ENCODE data around the gene NPR2. TPM values are rescaled to one million over a fixed set of nuclear protein-coding genes. Genes with fewer than 3 reads are reported as not detected.

NPR2 gene
- total and polyA plus RNA-seq, 7 donors: 0.60 to 26.6 (median 20.3) TPM

GRCh38 chr9:35755071-35755470, 36.3 kb upstream of the NPR2 start:
- DNase-seq: no peak
- WGBS, 2 donors: 92 to 96% methylated on average over 4 of the region's 4 CpGs
- H3K4me3 ChIP-seq: no peak overlapping the region
- H3K4me1 ChIP-seq: peaks cover 0 to 34% (median 31%) of the 10 kb centered on the region in 4 donors
- H3K9me3 ChIP-seq: no peaks in the 10 kb centered on the region
- TF ChIP-seq POLR2AphosphoS5 (IDR thresholded peaks at IDR 0.05) (no peak), CTCF (IDR thresholded peaks at IDR 0.05) (no peak), EP300 (IDR thresholded peaks at IDR 0.05) (no peak), POLR2A (IDR thresholded peaks at IDR 0.05) (no peak)
- H3K27me3 ChIP-seq: no peaks in the 10 kb centered on the region
- no peak overlapping the region for H3K27ac ChIP-seq
- peaks cover 13 to 46% (median 34%) of the 10 kb centered on the region in 4 donors for H3K36me3 ChIP-seq
- intact Hi-C loops (cut with DNase I): no loop called here

GRCh38 chr9:35756275-35757225, 34.8 kb upstream of the NPR2 start:
- no peaks in the 10 kb centered on the region for H3K9me3 ChIP-seq
- DNase-seq: peak; percentile 87
- 8% methylated on average over 48 of the region's 48 CpGs for WGBS, 2 donors

GRCh38 chr9:35757226-35757891, 34.0 kb upstream of the NPR2 start:
- no peak for TF ChIP-seq EP300 (IDR thresholded peaks at IDR 0.05)
- TF ChIP-seq CTCF (IDR thresholded peaks at IDR 0.05): no peak
- peak in 2 of 4 donors; percentile 8 to 33 for TF ChIP-seq POLR2AphosphoS5 (IDR thresholded peaks at IDR 0.05)
- TF ChIP-seq POLR2A (IDR thresholded peaks at IDR 0.05): no peak
- H3K27me3 ChIP-seq: no peaks in the 10 kb centered on the region
- DNase-seq: peak; percentile 83
- H3K27ac ChIP-seq: peak overlapping the region; percentile 79 to 90 (median 82)
- H3K4me3 ChIP-seq: peak overlapping the region; percentile 53 to 75 (median 57)
- WGBS, 2 donors: 2% methylated on average over 20 of the region's 20 CpGs
- H3K9me3 ChIP-seq: no peaks in the 10 kb centered on the region
- H3K36me3 ChIP-seq: peaks cover 11 to 25% (median 16%) of the 10 kb centered on the region in 4 donors
- intact Hi-C loops (cut with DNase I): no loop called here
- H3K4me1 ChIP-seq: peaks cover 0 to 27% (median 23%) of the 10 kb centered on the region in 4 donors

More at GRCh38 chr9:35756275-35757225, 34.8 kb upstream of the NPR2 start:
- Histone ChIP-seq H3K4me3 (peak overlapping the region; percentile 53 to 75 (median 57)), H3K27ac (peak overlapping the region; percentile 79 to 90 (median 82)), H3K36me3 (peaks cover 13 to 33% (median 24%) of the 10 kb centered on the region in 4 donors), H3K4me1 (peaks cover 0 to 27% (median 23%) of the 10 kb centered on the region in 4 donors), H3K27me3 (no peaks in the 10 kb centered on the region)
- intact Hi-C loops (cut with DNase I): no loop called here
- no peak for TF ChIP-seq POLR2A (IDR thresholded peaks at IDR 0.05)
- no peak for TF ChIP-seq POLR2AphosphoS5 (IDR thresholded peaks at IDR 0.05)
- no peak for TF ChIP-seq EP300 (IDR thresholded peaks at IDR 0.05)
- peak; percentile 59 to 76 (median 68) for TF ChIP-seq CTCF (IDR thresholded peaks at IDR 0.05)

GRCh38 chr9:35757892-35758275, 33.5 kb upstream of the NPR2 start:
- peaks cover 6 to 20% (median 11%) of the 10 kb centered on the region in 4 donors for H3K36me3 ChIP-seq
- intact Hi-C loops (cut with DNase I): no loop called here
- H3K4me3 ChIP-seq: no peak overlapping the region

More at GRCh38 chr9:35757892-35758275, 33.5 kb upstream of the NPR2 start:
- H3K9me3 ChIP-seq: no peaks in the 10 kb centered on the region
- TF ChIP-seq POLR2A (IDR thresholded peaks at IDR 0.05): no peak
- TF ChIP-seq CTCF (IDR thresholded peaks at IDR 0.05): no peak
- no peak for TF ChIP-seq EP300 (IDR thresholded peaks at IDR 0.05)
- no peak for TF ChIP-seq POLR2AphosphoS5 (IDR thresholded peaks at IDR 0.05)
- peaks cover 0 to 27% (median 23%) of the 10 kb centered on the region in 4 donors for H3K4me1 ChIP-seq
- no peak for DNase-seq
- peak overlapping the region; percentile 79 to 90 (median 82) for H3K27ac ChIP-seq
- no peaks in the 10 kb centered on the region for H3K27me3 ChIP-seq

Data from sigmoid colon (tissue), 7 donors.